Vagina (tissue), 2 donors: ENCODE measurements around the gene TRIM69.
"Not testable (repeated sequence)": the region's sequence is repeated elsewhere in the genome, so short reads cannot be mapped to it uniquely, and the experiment has no call there.

Experiments used
- CTCF ChIP-seq, 3 experiments: fragments of 450-650 bp in 2 of 3; fragments of 200-600 bp in 1 of 3; sonication (generic) in 1 of 3; IDR thresholded peaks; one replicate each; pipeline ENCODE4 v1.5.1; 2017 to 2019; ENCODE audit warnings: antibody characterized with exemption in 3 of 3, mild to moderate bottlenecking in 2 of 3, moderate library complexity in 2 of 3
- POLR2AphosphoS5 ChIP-seq, 2 donors: sonication (generic); formaldehyde crosslinking; IDR thresholded peaks; one replicate each; pipeline ENCODE4 v1.9.0; 2017; ENCODE audit warnings: antibody characterized with exemption in 2 of 2, mild to moderate bottlenecking in 2 of 2, low read depth in 1 of 2; ENCODE audit not compliant: insufficient read depth in 1 of 2

- TF ChIP-seq CTCF (IDR thresholded peaks at IDR 0.05); POLR2AphosphoS5 (IDR thresholded peaks at IDR 0.05; ENCODE audit: insufficient read depth in 1 of 2, low read depth in 1 of 2): not testable (repeated sequence)
Observed at GRCh38 chr15:44689318-44689717, 47.0 kb upstream of the TRIM69 start.
